K562 (cell line): ENCODE results near the gene HIRIP3. TPM values are rescaled to one million over a fixed set of nuclear protein-coding genes. Genes with fewer than 3 reads are reported as not detected.

Experiments
- ARNT ChIP-seq, 2 experiments: fragments of 450-650 bp; IDR thresholded peaks; 2 replicates each; pipeline ENCODE4 v1.6.1; 2016; ENCODE audit warnings: mild to moderate bottlenecking in 1 of 2
- BRCA1 ChIP-seq, 2 experiments: fragments of 450-650 bp in 1 of 2; sonication (generic) in 1 of 2; formaldehyde crosslinking in 1 of 2; IDR thresholded peaks; 2 replicates each; pipeline versions ENCODE4 v1.5.0 to v1.6.1; 2017 to 2020; ENCODE audit warnings: mild to moderate bottlenecking in 1 of 2, missing genetic modification reagents in 1 of 2
- CBX3 ChIP-seq, 2 experiments: IDR thresholded peaks; 1 replicate in 1 of 2; 2 replicates in 1 of 2; pipeline ENCODE4 v1.6.1; 2012; ENCODE audit warnings: inconsistent platforms in 2 of 2, low read length in 2 of 2, borderline replicate concordance in 1 of 2, control low read depth in 1 of 2
- CHD2 ChIP-seq: IDR thresholded peaks from 2 replicates; pipeline ENCODE4 v1.6.1; 2011; ENCODE audit warnings: low read depth, low read length
- FOS ChIP-seq: IDR thresholded peaks from 3 replicates; pipeline ENCODE4 v1.6.1; 2011; ENCODE audit not compliant: insufficient read length; ENCODE audit errors: extremely low read depth
- HDAC1 ChIP-seq, 2 experiments: fragments of 450-650 bp; IDR thresholded peaks; 2 replicates each; pipeline ENCODE4 v1.6.1; 2016 to 2017; ENCODE audit warnings: inconsistent platforms in 1 of 2, mild to moderate bottlenecking in 1 of 2, moderate library complexity in 1 of 2
- JUNB ChIP-seq: fragments of 450-650 bp; formaldehyde crosslinking; conservative IDR thresholded peaks from 2 replicates; pipeline ENCODE4 v1.4.0; 2020; ENCODE audit warnings: mild to moderate bottlenecking
- KAT7 ChIP-seq: sonication (generic); formaldehyde crosslinking; IDR thresholded peaks from 2 replicates; pipeline ENCODE4 v1.8.0; 2022; ENCODE audit warnings: missing genetic modification reagents, mild to moderate bottlenecking, borderline replicate concordance
- LARP7 ChIP-seq: fragments of 450-650 bp; IDR thresholded peaks from 2 replicates; pipeline ENCODE4 v1.6.1; 2016
- MECOM ChIP-seq: fragments of 250-450 bp; sonication (Bioruptor Pico); IDR thresholded peaks from 2 replicates; pipeline ENCODE4 v1.8.0; 2022; ENCODE audit warnings: inconsistent platforms
- NCOA1 ChIP-seq: fragments of 450-650 bp; IDR thresholded peaks from 2 replicates; pipeline ENCODE4 v1.6.1; 2016; ENCODE audit warnings: low read depth
- NFRKB ChIP-seq: fragments of 450-650 bp; IDR thresholded peaks from 2 replicates; pipeline ENCODE4 v1.6.1; 2016; ENCODE audit warnings: low read depth
- SNIP1 ChIP-seq: fragments of 450-650 bp; IDR thresholded peaks from 2 replicates; pipeline ENCODE4 v1.7.1; 2017; ENCODE audit warnings: low read depth, mild to moderate bottlenecking
- U2AF1 ChIP-seq: fragments of 200-400 bp; formaldehyde crosslinking; optimal IDR thresholded peaks from 2 replicates; pipeline ENCODE3; 2017; ENCODE audit warnings: mild to moderate bottlenecking, low read depth, low read length, moderate library complexity
- ZNF551 ChIP-seq: fragments of 250-450 bp; sonication (Bioruptor Pico); IDR thresholded peaks from 2 replicates; pipeline ENCODE4 v1.5.0; 2021; ENCODE audit warnings: mild to moderate bottlenecking, moderate library complexity
- ZNF589 ChIP-seq: fragments of 200-800 bp; sonication (Bioruptor generic); IDR thresholded peaks from 2 replicates; pipeline ENCODE4 v1.6.1; 2016; ENCODE audit warnings: low read depth, missing genetic modification characterization, missing compliant biosample characterization
- ZNF785 ChIP-seq: fragments of 250-450 bp; sonication (Bioruptor Pico); IDR thresholded peaks from 2 replicates; pipeline ENCODE4 v1.4.0; 2020; ENCODE audit warnings: mild to moderate bottlenecking
- ZSCAN32 ChIP-seq: fragments of 450-650 bp; formaldehyde crosslinking; IDR thresholded peaks from 2 replicates; pipeline ENCODE4 v1.4.0; 2020; ENCODE audit warnings: mild to moderate bottlenecking, moderate library complexity
- polyA plus RNA-seq, 8 experiments: library from polyadenylated mRNA; depleted of rRNA in 4 of 8; stranded (reverse) in 5 of 8; unstranded in 3 of 8; fragments of >200 nt; fragmentation: Nextera tagmentation in 2 of 8; fragmentation: Illumina TruSeq in 1 of 8; extraction: Ambion mirVana in 2 of 8; extraction: Trizol in 1 of 8; gene quantifications; 2 replicates each; pipeline versions ENCODE4 v1.2.1 to v1.2.3, GENCODE V29; 2011 to 2014; ENCODE audit warnings: inconsistent platforms in 1 of 8, missing spikeins in 1 of 8
- total RNA-seq, 7 experiments: library from RNA; depleted of rRNA in 6 of 7; stranded (reverse); fragments of >200 nt in 6 of 7; fragmentation: Illumina TruSeq in 2 of 7; extraction: Trizol in 2 of 7; gene quantifications; 2 replicates each; pipeline versions ENCODE4 v1.2.1 to v1.2.3, GENCODE V29; 2011 to 2021; ENCODE audit warnings: low replicate concordance in 1 of 7
- TF ChIP-seq, protein P1 (sequence below): fragments of 250-450 bp; sonication (Bioruptor Pico); IDR thresholded peaks from 2 replicates; pipeline ENCODE4 v1.4.0; 2020
- TF ChIP-seq, protein P2 (sequence below): IDR thresholded peaks from 3 replicates; pipeline ENCODE4 v1.6.1; 2011; ENCODE audit warnings: borderline replicate concordance, mild to moderate bottlenecking, moderate library complexity; ENCODE audit not compliant: insufficient read length; ENCODE audit errors: extremely low read depth
- TF ChIP-seq, protein P3 (sequence below): sonication (generic); formaldehyde crosslinking; IDR thresholded peaks from 2 replicates; pipeline ENCODE4 v1.9.0; 2022; ENCODE audit warnings: mild to moderate bottlenecking, missing genetic modification reagents

Gene HIRIP3
- total and polyA plus RNA-seq, 9 of the 15 experiments (the other 6 are each of a cell fraction or from before 2014, with no cell fraction given): 3.3 to 38.2 (median 18.2) TPM

DNA sequence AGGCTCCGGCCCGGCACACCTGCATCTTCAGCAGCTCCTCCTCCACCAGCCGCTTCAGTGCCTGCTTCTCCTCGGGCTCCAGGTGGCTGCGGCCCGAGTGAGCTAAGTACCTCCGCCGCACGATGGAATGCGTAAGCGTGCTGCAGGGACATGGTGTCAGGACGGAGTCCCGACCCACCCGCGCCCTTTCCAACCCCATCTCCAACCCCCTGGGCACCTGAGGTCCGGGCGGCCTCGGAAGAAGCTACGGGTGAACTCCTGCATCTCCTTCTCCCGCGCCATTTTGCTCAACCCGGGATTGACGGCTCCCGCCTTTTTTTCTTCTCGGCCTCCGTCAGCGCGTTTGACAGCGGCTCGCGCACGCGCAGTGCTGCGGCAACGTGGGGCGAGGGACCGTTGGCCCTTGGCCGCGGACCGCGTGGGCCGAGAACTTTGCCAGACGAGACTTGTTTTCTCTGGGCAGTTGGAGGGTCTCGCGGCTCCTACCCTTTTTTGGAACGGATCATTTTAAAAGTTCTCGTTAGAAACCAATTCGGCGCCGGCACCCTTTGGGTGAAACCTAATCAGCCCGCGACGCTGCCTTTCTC is at the start of gene HIRIP3 (continued):
- TF ChIP-seq, protein P1, sequence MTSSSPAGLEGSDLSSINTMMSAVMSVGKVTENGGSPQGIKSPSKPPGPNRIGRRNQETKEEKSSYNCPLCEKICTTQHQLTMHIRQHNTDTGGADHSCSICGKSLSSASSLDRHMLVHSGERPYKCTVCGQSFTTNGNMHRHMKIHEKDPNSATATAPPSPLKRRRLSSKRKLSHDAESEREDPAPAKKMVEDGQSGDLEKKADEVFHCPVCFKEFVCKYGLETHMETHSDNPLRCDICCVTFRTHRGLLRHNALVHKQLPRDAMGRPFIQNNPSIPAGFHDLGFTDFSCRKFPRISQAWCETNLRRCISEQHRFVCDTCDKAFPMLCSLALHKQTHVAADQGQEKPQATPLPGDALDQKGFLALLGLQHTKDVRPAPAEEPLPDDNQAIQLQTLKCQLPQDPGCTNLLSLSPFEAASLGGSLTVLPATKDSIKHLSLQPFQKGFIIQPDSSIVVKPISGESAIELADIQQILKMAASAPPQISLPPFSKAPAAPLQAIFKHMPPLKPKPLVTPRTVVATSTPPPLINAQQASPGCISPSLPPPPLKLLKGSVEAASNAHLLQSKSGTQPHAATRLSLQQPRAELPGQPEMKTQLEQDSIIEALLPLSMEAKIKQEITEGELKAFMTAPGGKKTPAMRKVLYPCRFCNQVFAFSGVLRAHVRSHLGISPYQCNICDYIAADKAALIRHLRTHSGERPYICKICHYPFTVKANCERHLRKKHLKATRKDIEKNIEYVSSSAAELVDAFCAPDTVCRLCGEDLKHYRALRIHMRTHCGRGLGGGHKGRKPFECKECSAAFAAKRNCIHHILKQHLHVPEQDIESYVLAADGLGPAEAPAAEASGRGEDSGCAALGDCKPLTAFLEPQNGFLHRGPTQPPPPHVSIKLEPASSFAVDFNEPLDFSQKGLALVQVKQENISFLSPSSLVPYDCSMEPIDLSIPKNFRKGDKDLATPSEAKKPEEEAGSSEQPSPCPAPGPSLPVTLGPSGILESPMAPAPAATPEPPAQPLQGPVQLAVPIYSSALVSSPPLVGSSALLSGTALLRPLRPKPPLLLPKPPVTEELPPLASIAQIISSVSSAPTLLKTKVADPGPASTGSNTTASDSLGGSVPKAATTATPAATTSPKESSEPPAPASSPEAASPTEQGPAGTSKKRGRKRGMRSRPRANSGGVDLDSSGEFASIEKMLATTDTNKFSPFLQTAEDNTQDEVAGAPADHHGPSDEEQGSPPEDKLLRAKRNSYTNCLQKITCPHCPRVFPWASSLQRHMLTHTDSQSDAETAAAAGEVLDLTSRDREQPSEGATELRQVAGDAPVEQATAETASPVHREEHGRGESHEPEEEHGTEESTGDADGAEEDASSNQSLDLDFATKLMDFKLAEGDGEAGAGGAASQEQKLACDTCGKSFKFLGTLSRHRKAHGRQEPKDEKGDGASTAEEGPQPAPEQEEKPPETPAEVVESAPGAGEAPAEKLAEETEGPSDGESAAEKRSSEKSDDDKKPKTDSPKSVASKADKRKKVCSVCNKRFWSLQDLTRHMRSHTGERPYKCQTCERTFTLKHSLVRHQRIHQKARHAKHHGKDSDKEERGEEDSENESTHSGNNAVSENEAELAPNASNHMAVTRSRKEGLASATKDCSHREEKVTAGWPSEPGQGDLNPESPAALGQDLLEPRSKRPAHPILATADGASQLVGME (CRISPR knock-in tag): no peak
- no peak for TF ChIP-seq SNIP1
- TF ChIP-seq, protein P2, sequence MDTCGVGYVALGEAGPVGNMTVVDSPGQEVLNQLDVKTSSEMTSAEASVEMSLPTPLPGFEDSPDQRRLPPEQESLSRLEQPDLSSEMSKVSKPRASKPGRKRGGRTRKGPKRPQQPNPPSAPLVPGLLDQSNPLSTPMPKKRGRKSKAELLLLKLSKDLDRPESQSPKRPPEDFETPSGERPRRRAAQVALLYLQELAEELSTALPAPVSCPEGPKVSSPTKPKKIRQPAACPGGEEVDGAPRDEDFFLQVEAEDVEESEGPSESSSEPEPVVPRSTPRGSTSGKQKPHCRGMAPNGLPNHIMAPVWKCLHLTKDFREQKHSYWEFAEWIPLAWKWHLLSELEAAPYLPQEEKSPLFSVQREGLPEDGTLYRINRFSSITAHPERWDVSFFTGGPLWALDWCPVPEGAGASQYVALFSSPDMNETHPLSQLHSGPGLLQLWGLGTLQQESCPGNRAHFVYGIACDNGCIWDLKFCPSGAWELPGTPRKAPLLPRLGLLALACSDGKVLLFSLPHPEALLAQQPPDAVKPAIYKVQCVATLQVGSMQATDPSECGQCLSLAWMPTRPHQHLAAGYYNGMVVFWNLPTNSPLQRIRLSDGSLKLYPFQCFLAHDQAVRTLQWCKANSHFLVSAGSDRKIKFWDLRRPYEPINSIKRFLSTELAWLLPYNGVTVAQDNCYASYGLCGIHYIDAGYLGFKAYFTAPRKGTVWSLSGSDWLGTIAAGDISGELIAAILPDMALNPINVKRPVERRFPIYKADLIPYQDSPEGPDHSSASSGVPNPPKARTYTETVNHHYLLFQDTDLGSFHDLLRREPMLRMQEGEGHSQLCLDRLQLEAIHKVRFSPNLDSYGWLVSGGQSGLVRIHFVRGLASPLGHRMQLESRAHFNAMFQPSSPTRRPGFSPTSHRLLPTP: no peak
- TF ChIP-seq ZNF785: no peak
- TF ChIP-seq CHD2: no peak
- TF ChIP-seq JUNB (CRISPR knock-in tag): no peak
- no peak for TF ChIP-seq FOS
- TF ChIP-seq HDAC1 (IDR thresholded peaks at IDR 0.05): peak in 1 of 2 experiments; percentile 67; a peak in 1 of 4 replicates
- TF ChIP-seq NCOA1: no peak
- no peak for TF ChIP-seq MECOM (CRISPR knock-in tag)
- peak; percentile 97; the same call in 1 of the 2 replicates for TF ChIP-seq NFRKB
- no peak for TF ChIP-seq CBX3 (IDR thresholded peaks at IDR 0.05; ENCODE audit: borderline replicate concordance in 1 of 2, low read length in 2 of 2)
- TF ChIP-seq KAT7: peak; percentile 57; the same call in 1 of the 2 replicates
- TF ChIP-seq U2AF1: no peak
- TF ChIP-seq, protein P3, sequence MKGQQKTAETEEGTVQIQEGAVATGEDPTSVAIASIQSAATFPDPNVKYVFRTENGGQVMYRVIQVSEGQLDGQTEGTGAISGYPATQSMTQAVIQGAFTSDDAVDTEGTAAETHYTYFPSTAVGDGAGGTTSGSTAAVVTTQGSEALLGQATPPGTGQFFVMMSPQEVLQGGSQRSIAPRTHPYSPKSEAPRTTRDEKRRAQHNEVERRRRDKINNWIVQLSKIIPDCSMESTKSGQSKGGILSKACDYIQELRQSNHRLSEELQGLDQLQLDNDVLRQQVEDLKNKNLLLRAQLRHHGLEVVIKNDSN (CRISPR knock-in tag): no peak
- no peak for TF ChIP-seq ZNF551 (CRISPR knock-in tag)
- TF ChIP-seq ARNT (IDR thresholded peaks at IDR 0.05): no peak
- TF ChIP-seq ZSCAN32: no peak
- no peak for TF ChIP-seq BRCA1 (IDR thresholded peaks at IDR 0.05)
- no peak for TF ChIP-seq BRCA1 (CRISPR knock-in tag; IDR thresholded peaks at IDR 0.05)
- TF ChIP-seq ZNF589: no peak; the same call in 1 of the 2 replicates
- no peak for TF ChIP-seq LARP7
